GM19463 (cell line): ENCODE data around the gene SNAPC2.

Source experiments
- ATAC-seq: cut with Tn5 transposase; IDR thresholded peaks from one replicate; pipeline ENCODE4 v1.9.1; 2021; ENCODE audit warnings: mild to moderate bottlenecking, moderate library complexity; ENCODE audit not compliant: unreplicated experiment

SNAPC2 gene, protein sequence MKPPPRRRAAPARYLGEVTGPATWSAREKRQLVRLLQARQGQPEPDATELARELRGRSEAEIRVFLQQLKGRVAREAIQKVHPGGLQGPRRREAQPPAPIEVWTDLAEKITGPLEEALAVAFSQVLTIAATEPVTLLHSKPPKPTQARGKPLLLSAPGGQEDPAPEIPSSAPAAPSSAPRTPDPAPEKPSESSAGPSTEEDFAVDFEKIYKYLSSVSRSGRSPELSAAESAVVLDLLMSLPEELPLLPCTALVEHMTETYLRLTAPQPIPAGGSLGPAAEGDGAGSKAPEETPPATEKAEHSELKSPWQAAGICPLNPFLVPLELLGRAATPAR

DNA sequence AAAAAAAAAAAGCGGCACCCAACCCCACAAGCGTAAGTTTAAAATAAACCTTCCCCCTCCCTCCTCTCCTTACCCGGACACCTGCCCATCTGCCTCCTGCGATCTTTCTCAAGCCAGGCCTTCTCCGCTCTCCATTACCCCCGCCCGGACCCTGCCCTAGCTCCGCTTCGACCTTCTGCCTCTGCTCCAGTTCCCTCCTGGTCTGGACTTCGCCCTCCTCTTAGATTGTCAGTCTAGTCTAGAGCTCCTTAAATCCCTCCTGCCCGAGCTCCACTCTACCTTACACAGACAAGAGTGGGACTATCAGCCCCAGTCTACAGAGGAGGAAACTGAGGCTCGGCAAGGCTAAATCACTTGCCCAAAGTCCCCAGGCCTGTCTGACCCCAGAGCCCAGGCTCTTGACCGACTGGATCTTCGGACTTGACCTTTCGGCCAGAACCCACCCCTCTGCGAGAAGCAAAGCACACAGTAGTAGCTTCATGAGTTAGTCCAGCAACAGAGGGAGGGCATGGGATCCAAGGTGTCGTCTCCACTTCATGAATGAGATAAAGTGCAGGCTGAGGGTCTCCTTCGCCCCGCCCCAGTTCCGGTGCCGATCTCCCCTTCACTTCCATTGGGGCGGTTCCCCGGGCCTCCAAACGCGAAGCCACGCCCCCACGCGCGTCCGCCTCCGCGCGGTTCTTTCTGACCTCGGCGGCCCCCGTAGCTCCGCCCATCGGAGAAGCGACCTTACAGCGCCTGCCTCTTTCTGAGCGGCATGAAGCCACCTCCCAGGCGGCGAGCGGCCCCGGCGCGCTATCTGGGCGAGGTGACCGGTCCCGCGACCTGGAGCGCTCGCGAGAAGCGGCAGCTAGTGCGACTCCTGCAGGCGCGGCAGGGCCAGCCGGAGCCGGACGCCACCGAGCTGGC, at the start of gene SNAPC2:
SNAPC2 (plus strand) TSS at position 729 of the 909 bp plus-strand sequence; CDS start at position 758, 29 bp downstream.
- peak; percentile 55 for ATAC-seq

DNA sequence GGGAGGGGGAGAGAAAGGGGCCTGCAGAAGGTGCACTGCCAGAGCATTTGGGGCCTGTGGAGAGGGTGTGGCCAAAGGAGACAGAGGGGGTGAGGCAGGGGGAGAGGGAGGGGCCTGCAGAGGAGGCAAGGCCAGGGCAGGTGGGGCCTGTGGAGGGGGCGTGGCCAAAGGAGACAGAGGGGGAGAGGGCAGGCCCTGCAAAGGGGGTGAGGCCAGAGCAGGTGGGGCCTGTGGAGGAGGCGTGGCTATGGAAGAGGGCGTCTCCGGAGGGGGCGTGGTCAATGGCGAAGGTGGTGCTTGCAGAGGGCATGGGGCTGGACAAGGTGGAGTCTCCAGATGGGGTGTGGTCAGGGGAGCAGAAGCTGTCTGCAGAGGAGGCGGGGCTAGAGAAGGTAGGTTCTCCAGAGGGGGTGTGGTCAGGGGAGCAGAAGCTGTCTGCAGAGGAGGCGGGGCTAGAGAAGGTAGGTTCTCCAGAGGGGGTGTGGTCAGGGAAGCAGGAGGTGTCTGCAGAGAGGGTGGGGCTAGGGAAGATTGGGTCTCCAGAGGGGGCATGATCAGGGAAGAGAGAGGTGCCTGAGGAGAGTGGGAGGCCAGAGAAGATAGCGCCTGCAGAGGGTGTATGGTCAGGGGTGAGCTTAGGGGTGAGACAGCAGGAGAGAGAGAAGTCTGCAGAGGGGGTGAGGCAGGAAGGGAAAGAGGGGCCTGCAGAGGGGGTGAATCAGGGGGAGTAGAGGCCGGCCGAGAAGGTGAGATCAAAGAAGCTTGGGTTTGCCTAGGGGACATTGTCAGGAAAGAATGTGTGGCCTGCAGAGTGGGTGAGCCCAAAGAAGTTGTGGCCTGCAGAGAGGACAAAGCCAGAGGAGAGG, 49.3 kb upstream of the SNAPC2 start:
- ATAC-seq, result no peak

GRCh38 chr19:7871437-7872305, 48.5 kb upstream of the SNAPC2 start:
- ATAC-seq, result no peak

GRCh38 chr19:7872306-7873204, 47.6 kb upstream of the SNAPC2 start:
- ATAC-seq, result no peak

- no peak for ATAC-seq
These were observed 46.6 kb upstream of the SNAPC2 start for GRCh38 chr19:7873304-7874075.

- ATAC-seq, result no peak
These were observed 45.9 kb upstream of the SNAPC2 start, which contains the start of gene PRR36 for GRCh38 chr19:7874076-7874896. PRR36 (minus strand) TSS chr19:7874390; CDS start chr19:7873689, 701 bp downstream.

- no peak for ATAC-seq
These were observed 45.3 kb upstream of the SNAPC2 start for GRCh38 chr19:7874897-7875273.

GRCh38 chr19:7877249-7877836, 42.8 kb upstream of the SNAPC2 start:
- no peak for ATAC-seq

DNA sequence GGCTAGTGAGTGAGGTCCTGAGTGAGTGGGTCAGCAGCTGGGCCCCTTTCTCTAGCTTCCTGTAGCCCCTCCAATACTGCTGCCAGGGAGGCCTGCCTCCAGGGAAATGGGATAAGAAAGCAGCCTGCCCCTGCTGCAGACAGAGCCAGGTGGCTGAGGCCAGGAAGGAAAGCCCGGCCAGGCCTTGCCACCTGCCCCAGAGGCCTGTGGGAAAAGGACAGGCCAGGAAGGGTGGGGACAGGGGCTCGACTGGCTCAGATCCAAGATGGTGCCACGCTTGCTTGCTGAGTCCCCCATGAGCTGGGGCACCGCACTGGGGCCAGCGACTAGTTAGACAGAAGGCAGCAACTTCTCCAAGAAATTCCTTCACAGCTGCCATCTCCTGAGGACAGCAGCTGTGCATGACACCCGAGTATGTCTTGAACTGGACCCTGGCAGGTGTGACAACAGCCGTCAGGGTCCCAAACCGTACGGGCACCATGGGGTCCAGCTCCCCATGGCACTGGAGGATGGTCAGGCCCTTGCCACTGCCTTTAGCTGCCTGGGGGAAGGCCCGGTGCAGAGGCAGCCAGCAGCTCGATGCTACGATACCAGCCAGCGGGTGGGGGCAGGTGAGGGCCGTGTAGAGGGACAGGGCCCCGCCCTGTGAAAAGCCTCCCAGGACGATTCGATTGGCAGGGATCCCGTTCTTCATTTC, 40.9 kb upstream of the SNAPC2 start:
- no peak for ATAC-seq

DNA sequence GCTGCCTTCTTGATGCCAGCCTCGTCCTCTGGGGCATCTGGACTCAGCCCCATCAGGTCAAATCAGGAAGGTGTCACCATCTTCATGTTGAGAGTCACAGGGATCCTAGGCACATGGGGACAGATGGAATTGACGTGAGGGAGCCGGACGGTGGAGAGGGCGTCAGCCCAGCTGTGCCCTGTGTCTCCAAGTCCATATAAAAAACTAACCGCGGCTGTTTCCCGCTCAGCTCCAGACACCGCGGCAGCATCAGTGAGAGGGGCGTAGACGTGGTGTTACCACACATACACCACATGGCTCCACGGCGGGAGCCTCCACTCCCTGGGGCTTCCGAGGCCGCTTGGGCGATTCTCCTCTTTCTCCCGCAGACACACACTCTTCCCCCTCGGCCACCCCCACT, 40.3 kb upstream of the SNAPC2 start:
- no peak for ATAC-seq

- no peak for ATAC-seq
These were observed 38.2 kb upstream of the SNAPC2 start for GRCh38 chr19:7881910-7882309.

- no peak for ATAC-seq
These were observed 37.0 kb upstream of the SNAPC2 start for GRCh38 chr19:7883105-7883504.

GRCh38 chr19:7883796-7884570, 36.2 kb upstream of the SNAPC2 start:
- ATAC-seq, result no peak

- ATAC-seq, result no peak
These were observed 34.3 kb upstream of the SNAPC2 start for GRCh38 chr19:7885818-7886217.

- no peak for ATAC-seq
These were observed 32.6 kb upstream of the SNAPC2 start for GRCh38 chr19:7887408-7888144.
